ENCODE measurements around the gene ARHGEF12.

The ARHGEF12 gene

GRCh38 chr11:120326845-120327281 lies 9.3 kb upstream of the ARHGEF12 start:
- no peak overlapping the region for H3K4me3 ChIP-seq (ENCODE audit: low read length)
- no peaks in the 10 kb centered on the region for H3K36me3 ChIP-seq (ENCODE audit: control insufficient read depth, insufficient read depth, low read length)
- H3K27me3 ChIP-seq (ENCODE audit: control insufficient read depth, insufficient read depth, low read length) = no peaks in the 10 kb centered on the region
- peaks cover 7% of the 10 kb centered on the region for H3K4me1 ChIP-seq (ENCODE audit: control insufficient read depth, insufficient read depth, low read length)
- no peak overlapping the region for H3K9ac ChIP-seq (ENCODE audit: low read length)
- no peak overlapping the region for H3K27ac ChIP-seq (ENCODE audit: low read depth, low read length)

GRCh38 chr11:120327311-120327710 lies 8.9 kb upstream of the ARHGEF12 start:
- no peaks in the 10 kb centered on the region for H3K36me3 ChIP-seq (ENCODE audit: control insufficient read depth, insufficient read depth, low read length)
- H3K4me3 ChIP-seq (ENCODE audit: low read length) = no peak overlapping the region
- H3K27me3 ChIP-seq (ENCODE audit: control insufficient read depth, insufficient read depth, low read length) = no peaks in the 10 kb centered on the region
- no peak overlapping the region for H3K9ac ChIP-seq (ENCODE audit: low read length)
- H3K27ac ChIP-seq (ENCODE audit: low read depth, low read length) = no peak overlapping the region
- H3K4me1 ChIP-seq (ENCODE audit: control insufficient read depth, insufficient read depth, low read length) = peaks cover 7% of the 10 kb centered on the region

- H3K27ac ChIP-seq (ENCODE audit: low read depth, low read length) = no peak overlapping the region
- H3K36me3 ChIP-seq (ENCODE audit: control insufficient read depth, insufficient read depth, low read length) = no peaks in the 10 kb centered on the region
- H3K4me1 ChIP-seq (ENCODE audit: control insufficient read depth, insufficient read depth, low read length) = peaks cover 7% of the 10 kb centered on the region
- no peaks in the 10 kb centered on the region for H3K27me3 ChIP-seq (ENCODE audit: control insufficient read depth, insufficient read depth, low read length)
- H3K9ac ChIP-seq (ENCODE audit: low read length) = no peak overlapping the region
- no peak overlapping the region for H3K4me3 ChIP-seq (ENCODE audit: low read length)
Observed at GRCh38 chr11:120329556-120329955, 6.7 kb upstream of the ARHGEF12 start.

- Histone ChIP-seq H3K36me3 (ENCODE audit: control insufficient read depth, insufficient read depth, low read length) (no peaks in the 10 kb centered on the region), H3K27me3 (ENCODE audit: control insufficient read depth, insufficient read depth, low read length) (no peaks in the 10 kb centered on the region), H3K4me1 (ENCODE audit: control insufficient read depth, insufficient read depth, low read length) (peaks cover 7% of the 10 kb centered on the region), H3K4me3 (ENCODE audit: low read length) (no peak overlapping the region), H3K9ac (ENCODE audit: low read length) (no peak overlapping the region), H3K27ac (ENCODE audit: low read depth, low read length) (no peak overlapping the region)
Observed at GRCh38 chr11:120330045-120330444, 6.2 kb upstream of the ARHGEF12 start.

- Histone ChIP-seq H3K4me1 (ENCODE audit: control insufficient read depth, insufficient read depth, low read length) (peaks cover 4% of the 10 kb centered on the region), H3K9ac (ENCODE audit: low read length) (no peak overlapping the region), H3K27ac (ENCODE audit: low read depth, low read length) (no peak overlapping the region), H3K4me3 (ENCODE audit: low read length) (no peak overlapping the region), H3K36me3 (ENCODE audit: control insufficient read depth, insufficient read depth, low read length) (no peaks in the 10 kb centered on the region), H3K27me3 (ENCODE audit: control insufficient read depth, insufficient read depth, low read length) (no peaks in the 10 kb centered on the region)
Observed at GRCh38 chr11:120331301-120331996, 4.8 kb upstream of the ARHGEF12 start.

- Histone ChIP-seq H3K27ac (ENCODE audit: low read depth, low read length) (no peak overlapping the region), H3K27me3 (ENCODE audit: control insufficient read depth, insufficient read depth, low read length) (no peaks in the 10 kb centered on the region)
Observed at GRCh38 chr11:120332822-120333716, 3.1 kb upstream of the ARHGEF12 start.

GRCh38 chr11:120333801-120334200 lies 2.4 kb upstream of the ARHGEF12 start:
- no peaks in the 10 kb centered on the region for H3K36me3 ChIP-seq (ENCODE audit: control insufficient read depth, insufficient read depth, low read length)
- no peak overlapping the region for H3K4me3 ChIP-seq (ENCODE audit: low read length)
- no peak overlapping the region for H3K27ac ChIP-seq (ENCODE audit: low read depth, low read length)
- H3K9ac ChIP-seq (ENCODE audit: low read length) = no peak overlapping the region
- H3K27me3 ChIP-seq (ENCODE audit: control insufficient read depth, insufficient read depth, low read length) = no peaks in the 10 kb centered on the region
- H3K4me1 ChIP-seq (ENCODE audit: control insufficient read depth, insufficient read depth, low read length) = peaks cover 7% of the 10 kb centered on the region

More at GRCh38 chr11:120332822-120333716, 3.1 kb upstream of the ARHGEF12 start:
- Histone ChIP-seq H3K4me1 (ENCODE audit: control insufficient read depth, insufficient read depth, low read length) (peaks cover 4% of the 10 kb centered on the region), H3K4me3 (ENCODE audit: low read length) (no peak overlapping the region), H3K36me3 (ENCODE audit: control insufficient read depth, insufficient read depth, low read length) (no peaks in the 10 kb centered on the region), H3K9ac (ENCODE audit: low read length) (no peak overlapping the region)

GRCh38 chr11:120334332-120334731 lies 1.9 kb upstream of the ARHGEF12 start:
- H3K9ac ChIP-seq (ENCODE audit: low read length) = no peak overlapping the region
- no peak overlapping the region for H3K27ac ChIP-seq (ENCODE audit: low read depth, low read length)
- H3K4me3 ChIP-seq (ENCODE audit: low read length) = no peak overlapping the region
- H3K27me3 ChIP-seq (ENCODE audit: control insufficient read depth, insufficient read depth, low read length) = no peaks in the 10 kb centered on the region
- no peaks in the 10 kb centered on the region for H3K36me3 ChIP-seq (ENCODE audit: control insufficient read depth, insufficient read depth, low read length)
- peaks cover 7% of the 10 kb centered on the region for H3K4me1 ChIP-seq (ENCODE audit: control insufficient read depth, insufficient read depth, low read length)

- no peak overlapping the region for H3K9ac ChIP-seq (ENCODE audit: low read length)
Observed at GRCh38 chr11:120334894-120335462, 1.2 kb upstream of the ARHGEF12 start.

GRCh38 chr11:120335556-120335907 lies 681 bp upstream of the ARHGEF12 start:
- Histone ChIP-seq H3K4me3 (ENCODE audit: low read length) (peak overlapping the region; percentile 99), H3K4me1 (ENCODE audit: control insufficient read depth, insufficient read depth, low read length) (peaks cover 9% of the 10 kb centered on the region), H3K36me3 (ENCODE audit: control insufficient read depth, insufficient read depth, low read length) (no peaks in the 10 kb centered on the region), H3K9ac (ENCODE audit: low read length) (peak overlapping the region; percentile 45), H3K27ac (ENCODE audit: low read depth, low read length) (peak overlapping the region; percentile 94), H3K27me3 (ENCODE audit: control insufficient read depth, insufficient read depth, low read length) (no peaks in the 10 kb centered on the region)

More at GRCh38 chr11:120334894-120335462, 1.2 kb upstream of the ARHGEF12 start:
- Histone ChIP-seq H3K27ac (ENCODE audit: low read depth, low read length) (peak overlapping the region; percentile 94), H3K27me3 (ENCODE audit: control insufficient read depth, insufficient read depth, low read length) (no peaks in the 10 kb centered on the region), H3K36me3 (ENCODE audit: control insufficient read depth, insufficient read depth, low read length) (no peaks in the 10 kb centered on the region), H3K4me3 (ENCODE audit: low read length) (peak overlapping the region; percentile 99), H3K4me1 (ENCODE audit: control insufficient read depth, insufficient read depth, low read length) (peaks cover 7% of the 10 kb centered on the region)

- H3K4me3 ChIP-seq (ENCODE audit: low read length) = peak overlapping the region; percentile 99
- peak overlapping the region; percentile 92 for H3K9ac ChIP-seq (ENCODE audit: low read length)
- H3K27me3 ChIP-seq (ENCODE audit: control insufficient read depth, insufficient read depth, low read length) = no peaks in the 10 kb centered on the region
- H3K4me1 ChIP-seq (ENCODE audit: control insufficient read depth, insufficient read depth, low read length) = peaks cover 9% of the 10 kb centered on the region
- no peaks in the 10 kb centered on the region for H3K36me3 ChIP-seq (ENCODE audit: control insufficient read depth, insufficient read depth, low read length)
- H3K27ac ChIP-seq (ENCODE audit: low read depth, low read length) = peak overlapping the region; percentile 94
Observed at GRCh38 chr11:120336641-120337354, 585 bp downstream of the ARHGEF12 start.
